T47D (cell line): ENCODE results near the gene HK3.
A peak's percentile ranks its signal among the peaks of the same experiment; 100 is the strongest.

Source experiments
- DNase-seq, 2 experiments: peaks; one replicate each; pipeline versions ENCODE4 v3.0.0 to v3.0.0-alpha.2; 2011 to 2012; ENCODE audit warnings: low read depth in 1 of 2, low spot score in 1 of 2
- JUND ChIP-seq: IDR thresholded peaks from 2 replicates; pipeline ENCODE4 v1.6.1; 2012; ENCODE audit warnings: low read depth
- in situ Hi-C: cut with HindIII; loops from 2 replicates; pipeline ENCODE4 v1.10.0; 2016; ENCODE audit warnings: low sequenced_read_pairs, low pct_unique_long_range_greater_than_20kb

HK3 gene

DNA sequence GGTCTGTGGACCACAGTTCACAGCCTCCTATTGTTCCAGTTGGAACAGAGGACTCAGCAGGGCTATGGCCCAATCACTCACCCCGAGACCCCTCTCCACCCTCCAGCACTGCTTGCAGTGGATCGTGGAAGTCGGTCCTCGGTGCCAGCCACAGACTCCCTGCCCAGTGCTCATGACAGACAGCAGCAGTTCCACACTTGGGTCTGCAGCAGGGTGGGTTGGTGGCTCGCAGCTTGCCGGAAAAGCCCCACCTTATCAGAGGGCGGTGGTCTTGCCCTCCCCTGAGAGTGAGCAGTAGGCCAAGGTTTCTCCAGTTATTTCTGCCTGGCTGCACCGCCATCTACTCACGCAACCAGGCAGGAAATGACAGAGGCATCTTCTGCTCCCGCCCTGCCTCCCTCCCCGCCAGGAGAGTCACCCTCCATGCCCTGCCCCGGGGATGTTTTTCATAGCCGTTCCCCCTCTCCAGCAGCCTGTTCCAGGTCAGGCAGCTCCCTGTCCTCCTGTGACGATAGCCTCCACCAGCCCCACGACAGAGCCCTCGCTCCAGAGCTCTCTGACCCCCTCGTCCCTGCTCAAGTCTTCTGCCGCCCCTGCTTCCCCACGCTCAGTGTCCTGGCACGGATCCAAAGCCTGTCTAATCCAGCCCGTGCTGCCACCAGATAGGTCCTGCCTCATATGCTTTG is 54.3 kb downstream of the HK3 start:
- in situ Hi-C loops: no loop called here
- no peak for TF ChIP-seq JUND
- DNase-seq: no peak

DNA sequence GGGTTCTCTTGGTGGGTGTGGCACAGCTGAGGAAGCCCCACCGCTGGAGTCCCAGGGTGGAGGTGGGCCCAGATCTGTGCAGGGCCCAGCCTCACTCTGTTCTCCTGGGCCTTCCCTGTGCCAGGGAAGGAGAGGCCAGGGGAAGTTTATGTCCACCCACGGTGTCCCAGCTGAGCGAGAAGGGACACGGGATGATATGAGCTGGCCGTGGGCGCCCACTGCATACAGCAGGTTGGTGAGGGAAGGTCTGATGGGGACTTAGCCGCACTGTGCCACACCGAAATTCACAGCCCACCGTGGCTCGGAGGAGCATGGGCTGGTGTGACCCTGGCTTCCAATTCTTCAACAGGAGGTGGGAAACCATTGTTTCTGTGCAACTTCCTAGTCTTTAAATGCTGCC is 54.9 kb downstream of the HK3 start:
- in situ Hi-C loops: no loop called here
- no peak for DNase-seq
- TF ChIP-seq JUND: no peak

DNA sequence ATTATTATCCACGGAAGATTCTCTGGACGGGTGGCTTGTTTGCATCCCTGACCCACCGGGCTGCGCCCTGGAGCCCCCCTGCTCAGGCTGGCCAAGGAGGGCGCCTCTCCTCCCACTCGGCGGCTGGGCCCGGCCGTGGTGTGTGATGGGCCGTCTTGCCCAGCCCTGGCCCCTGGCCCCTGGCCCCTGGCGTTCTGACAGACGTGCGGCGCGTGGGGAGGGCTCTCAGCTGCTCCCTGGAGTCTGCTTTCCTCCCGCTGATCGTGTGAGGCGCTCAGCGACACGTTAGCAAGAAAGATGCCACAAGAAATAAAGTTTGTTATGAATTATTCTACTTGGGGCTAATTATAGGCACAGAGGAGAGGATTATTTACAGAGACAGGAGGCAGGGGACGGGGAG is 55.5 kb downstream of the HK3 start:
- TF ChIP-seq JUND: no peak
- DNase-seq: no peak
- in situ Hi-C loops: no loop called here

DNA sequence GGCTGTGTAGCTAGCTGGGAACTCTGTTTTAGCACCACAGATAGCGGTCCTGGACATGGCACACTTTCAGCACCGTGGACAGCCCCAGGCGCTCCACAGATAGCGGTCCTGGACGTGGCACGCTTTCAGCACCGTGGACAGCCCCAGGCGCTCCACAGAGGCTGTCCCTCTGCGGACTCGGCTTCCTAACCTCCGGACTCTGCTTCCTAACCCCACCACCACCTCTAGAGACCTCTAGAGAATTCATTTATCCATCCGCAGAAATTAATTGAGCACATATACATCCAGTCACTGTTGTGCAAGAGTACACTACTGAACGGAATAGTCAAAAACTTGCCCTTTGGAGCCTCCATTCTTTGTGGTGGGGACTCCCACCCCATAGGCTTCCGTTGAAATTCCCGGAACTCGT is 61.4 kb downstream of the HK3 start:
- no peak for TF ChIP-seq JUND
- in situ Hi-C loops: no loop called here
- DNase-seq: peak; percentile 79 to 95

DNA sequence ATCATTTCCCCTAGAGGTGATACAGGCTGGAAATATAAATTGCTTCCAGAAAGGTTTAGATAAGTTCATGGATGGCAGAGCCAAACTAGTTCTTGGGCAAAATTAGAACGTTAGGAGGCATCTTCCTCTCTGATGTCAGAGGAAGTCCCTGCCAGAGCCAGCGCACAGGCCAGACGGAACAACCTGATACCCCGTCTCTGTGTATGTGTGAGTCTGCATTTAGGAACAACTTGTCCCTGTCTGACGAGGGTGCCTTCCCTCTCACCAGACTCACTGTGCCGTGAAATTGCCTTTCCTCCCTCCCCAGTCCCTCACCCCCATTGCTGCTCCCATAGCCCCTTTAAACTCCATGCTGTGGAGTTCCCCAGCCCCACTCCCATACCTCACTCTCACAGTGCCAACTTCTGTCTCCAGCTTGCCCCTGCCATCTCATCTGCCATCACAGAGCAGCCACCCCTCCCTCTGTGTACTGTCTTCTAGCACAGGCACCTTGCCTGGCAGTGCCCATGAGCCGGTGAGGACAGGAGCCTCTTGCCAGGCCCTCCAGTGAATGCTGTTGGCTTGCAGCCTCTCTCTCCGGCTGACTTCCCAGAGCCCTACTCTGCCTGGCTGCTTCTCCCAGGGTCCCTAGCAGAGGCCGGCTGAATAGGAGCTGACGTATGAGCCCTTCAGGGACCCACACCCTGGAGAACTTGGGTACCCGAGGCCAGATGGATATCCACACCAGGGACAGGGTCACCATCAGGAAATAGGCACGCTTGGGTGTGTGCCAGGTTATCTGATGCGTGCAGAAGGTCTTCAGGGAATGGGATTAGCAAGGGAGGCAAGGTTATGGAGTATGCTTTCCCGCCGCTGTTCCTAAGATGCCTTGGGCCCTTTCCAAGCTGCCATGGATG is 62.1 kb downstream of the HK3 start:
- no peak for DNase-seq
- in situ Hi-C loops: no loop called here

DNA sequence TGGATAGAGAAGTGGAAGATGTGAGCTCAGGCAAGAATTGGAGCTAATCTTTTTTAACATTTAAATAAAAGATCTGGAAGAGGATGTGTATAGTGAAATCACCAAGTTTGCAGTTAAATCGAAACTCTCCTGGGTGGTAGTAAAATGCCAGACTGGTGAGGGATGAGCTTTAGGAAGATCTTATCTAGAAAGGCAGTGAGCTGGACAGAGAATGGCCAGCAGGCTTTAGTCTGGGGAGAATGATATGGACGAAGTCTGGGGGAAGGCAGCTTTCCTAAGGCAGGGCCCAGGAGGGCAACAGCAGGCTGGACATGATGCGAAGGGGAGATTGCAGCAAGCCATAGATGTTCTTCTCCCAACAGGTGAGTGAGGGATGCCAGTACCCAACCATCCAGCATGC is 63.2 kb downstream of the HK3 start:
- TF ChIP-seq JUND: no peak
- in situ Hi-C loops: no loop called here
- DNase-seq: no peak

More for the DNA sequence above, 62.1 kb downstream of the HK3 start:
- TF ChIP-seq JUND: no peak

GRCh38 chr5:176833286-176833685 is 65.9 kb downstream of the HK3 start:
- no peak for TF ChIP-seq JUND
- no peak for DNase-seq
- in situ Hi-C loops: no loop called here

- TF ChIP-seq JUND: no peak
- in situ Hi-C loops: no loop called here
- DNase-seq: no peak
Measured at GRCh38 chr5:176832162-176832561, 67.0 kb downstream of the HK3 start.

- in situ Hi-C loops: no loop called here
- no peak for TF ChIP-seq JUND
- no peak for DNase-seq
Measured at GRCh38 chr5:176831425-176831824, 67.7 kb downstream of the HK3 start.

GRCh38 chr5:176830995-176831423 is 68.1 kb downstream of the HK3 start:
- no peak for DNase-seq
- in situ Hi-C loops: no loop called here
- no peak for TF ChIP-seq JUND
